Calu3 (cell line): Measurements from ENCODE around the gene DPF3. TPM values are rescaled to one million over a fixed set of nuclear protein-coding genes. Genes with fewer than 3 reads are reported as not detected.

Experiments
- BruUV-seq: library from RNA; stranded (reverse); fragments of 400-500 nt; replicated peaks from 2 replicates; lab custom pipeline; 2021; lab: Mats Ljungman, UMichigan
- CTCF ChIA-PET: fragments of 300-600 bp; sonication (Branson Sonifier 250); formaldehyde crosslinking; loops from one replicate; lab custom pipeline; 2022; ENCODE audit warnings: antibody characterized with exemption; lab: Charles Lee
- DNase-seq: peaks from one replicate; pipeline ENCODE4 v3.0.0; 2022
- H3K27ac Mint-ChIP-seq: one replicate; pipeline ENCODE4 v1.8.0; 2022; ENCODE audit warnings: mixed read lengths; ENCODE audit not compliant: unreplicated experiment
- H3K27me3 Mint-ChIP-seq: one replicate; pipeline ENCODE4 v1.8.0; 2022; ENCODE audit warnings: mixed read lengths; ENCODE audit not compliant: unreplicated experiment
- H3K36me3 Mint-ChIP-seq: one replicate; pipeline ENCODE4 v1.8.0; 2022; ENCODE audit warnings: mild to moderate bottlenecking, moderate library complexity, mixed read lengths; ENCODE audit not compliant: insufficient read depth, unreplicated experiment
- H3K4me1 Mint-ChIP-seq: one replicate; pipeline ENCODE4 v1.8.0; 2022; ENCODE audit warnings: mild to moderate bottlenecking, low read depth, mixed read lengths; ENCODE audit not compliant: unreplicated experiment
- H3K4me3 Mint-ChIP-seq: one replicate; pipeline ENCODE4 v1.8.0; 2022; ENCODE audit warnings: mild to moderate bottlenecking, low read depth, moderate library complexity, mixed read lengths; ENCODE audit not compliant: unreplicated experiment
- H3K9me3 Mint-ChIP-seq: one replicate; pipeline ENCODE4 v1.8.0; 2022; ENCODE audit warnings: low read depth, mixed read lengths; ENCODE audit not compliant: unreplicated experiment
- intact Hi-C: fragments of 100-400 bp; cut with micrococcal nuclease; formaldehyde crosslinking; loops from one replicate; pipeline ENCODE4 v1.10.0; 2022; ENCODE audit not compliant: unreplicated experiment
- total RNA-seq: library from RNA; stranded (reverse); gene quantifications from 2 replicates; pipeline ENCODE4 v1.2.3, GENCODE V29; 2022
- TF ChIP-seq, protein P1 (sequence below): fragments of 200-600 bp; IDR thresholded peaks from one replicate; pipeline ENCODE4 v1.8.0; 2022; ENCODE audit warnings: antibody characterized with exemption; ENCODE audit not compliant: unreplicated experiment

Gene DPF3
- total RNA-seq, 1 experiment from 2014 or later = 9.6 TPM

DNA sequence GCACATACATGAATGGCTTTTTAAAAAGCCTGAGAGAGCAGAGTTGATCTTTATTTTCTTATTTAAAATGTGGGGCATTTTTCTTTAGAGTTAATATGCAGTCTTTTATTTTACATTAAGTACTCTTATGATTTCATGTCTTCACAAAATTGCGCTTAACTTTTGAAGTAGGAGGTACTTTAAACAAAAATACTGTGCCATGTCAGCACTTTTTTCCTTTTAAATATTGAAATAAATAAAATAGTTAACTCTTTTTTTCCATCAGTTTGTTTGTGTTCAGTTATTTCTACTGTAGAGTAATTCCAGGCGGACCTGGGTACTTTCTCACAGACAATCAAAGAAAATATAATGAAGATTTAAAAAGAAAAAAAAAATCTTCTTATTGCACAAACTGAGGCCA lies 231.7 kb downstream of the DPF3 start:
- intact Hi-C loops = loop anchor here (10.0 kb wide), 2 partner anchors 123 to 137 kb away; no protein-coding TSS in a partner anchor
- Mint-ChIP-seq H3K4me3 (no peak overlapping the region), H3K4me1 (peaks cover 33% of the 10 kb centered on the region), H3K27ac (no peak overlapping the region), H3K36me3 (no peaks in the 10 kb centered on the region), H3K9me3 (no peaks in the 10 kb centered on the region), H3K27me3 (no peaks in the 10 kb centered on the region)
- no TSS peak for BruUV-seq
- TF ChIP-seq, protein P1, sequence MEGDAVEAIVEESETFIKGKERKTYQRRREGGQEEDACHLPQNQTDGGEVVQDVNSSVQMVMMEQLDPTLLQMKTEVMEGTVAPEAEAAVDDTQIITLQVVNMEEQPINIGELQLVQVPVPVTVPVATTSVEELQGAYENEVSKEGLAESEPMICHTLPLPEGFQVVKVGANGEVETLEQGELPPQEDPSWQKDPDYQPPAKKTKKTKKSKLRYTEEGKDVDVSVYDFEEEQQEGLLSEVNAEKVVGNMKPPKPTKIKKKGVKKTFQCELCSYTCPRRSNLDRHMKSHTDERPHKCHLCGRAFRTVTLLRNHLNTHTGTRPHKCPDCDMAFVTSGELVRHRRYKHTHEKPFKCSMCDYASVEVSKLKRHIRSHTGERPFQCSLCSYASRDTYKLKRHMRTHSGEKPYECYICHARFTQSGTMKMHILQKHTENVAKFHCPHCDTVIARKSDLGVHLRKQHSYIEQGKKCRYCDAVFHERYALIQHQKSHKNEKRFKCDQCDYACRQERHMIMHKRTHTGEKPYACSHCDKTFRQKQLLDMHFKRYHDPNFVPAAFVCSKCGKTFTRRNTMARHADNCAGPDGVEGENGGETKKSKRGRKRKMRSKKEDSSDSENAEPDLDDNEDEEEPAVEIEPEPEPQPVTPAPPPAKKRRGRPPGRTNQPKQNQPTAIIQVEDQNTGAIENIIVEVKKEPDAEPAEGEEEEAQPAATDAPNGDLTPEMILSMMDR = no peak
- no peak for DNase-seq
- CTCF ChIA-PET = interaction anchor here (0.6 kb wide), 1 partner anchor 260 kb away, joined by 3 read pairs; no protein-coding TSS in a partner anchor

DNA sequence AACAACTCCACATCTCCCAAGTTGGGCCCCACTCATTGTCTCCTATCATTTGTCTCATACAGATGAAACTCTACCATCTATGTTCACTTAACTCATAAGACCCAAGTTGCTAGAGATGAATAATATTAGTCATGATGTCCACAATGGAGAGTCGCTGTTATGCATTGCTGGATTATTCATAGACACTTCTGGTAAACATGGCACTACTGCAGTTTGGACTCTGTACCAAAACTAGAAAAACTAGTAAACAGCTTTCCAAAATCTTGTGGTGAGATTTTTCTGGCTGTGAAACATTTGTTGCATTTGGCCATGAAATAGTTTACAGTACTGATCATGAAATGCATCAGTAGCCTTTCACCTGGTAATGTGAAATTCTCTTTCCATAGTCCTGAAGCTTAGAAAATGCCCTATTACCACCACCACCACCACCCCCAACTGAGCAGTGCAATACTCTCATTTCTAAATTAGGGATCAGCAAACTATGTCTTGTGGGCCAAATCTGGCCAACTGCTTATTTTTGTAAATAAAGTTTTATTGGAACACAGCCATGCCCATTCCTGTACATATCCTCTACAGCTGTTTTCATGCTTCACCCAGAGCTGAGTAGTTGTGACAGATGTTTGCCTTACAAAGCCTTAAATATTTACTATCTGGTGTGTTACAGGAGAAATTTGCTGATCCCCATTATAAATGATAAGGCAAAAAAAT lies 236.5 kb downstream of the DPF3 start:
- Mint-ChIP-seq H3K36me3 (no peaks in the 10 kb centered on the region), H3K4me1 (no peaks in the 10 kb centered on the region), H3K27me3 (no peaks in the 10 kb centered on the region), H3K9me3 (peaks cover 2% of the 10 kb centered on the region), H3K4me3 (no peak overlapping the region), H3K27ac (no peak overlapping the region)
- intact Hi-C loops = no loop called here
- DNase-seq = no peak
- BruUV-seq = no TSS peak
- CTCF ChIA-PET = no interaction called here
- TF ChIP-seq, protein P1 = no peak

DNA sequence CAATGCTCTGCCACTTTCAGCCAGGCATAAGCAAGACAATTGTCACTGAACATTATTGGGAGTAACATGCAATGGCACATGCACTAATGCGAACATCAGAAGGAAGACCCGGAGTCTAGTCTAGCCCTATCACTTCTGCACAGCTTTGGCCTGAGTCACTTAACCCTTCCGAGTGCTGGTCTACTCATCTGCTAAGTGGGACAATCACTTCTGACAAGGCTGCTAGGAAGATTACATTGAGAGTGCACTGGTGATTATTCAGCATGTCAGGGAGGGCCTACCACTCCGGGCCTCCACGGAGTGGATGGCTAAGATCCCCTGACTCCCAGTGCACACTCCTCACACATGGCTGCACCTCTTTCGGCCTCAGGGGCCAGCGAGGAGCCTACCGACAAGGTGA lies 240.9 kb downstream of the DPF3 start:
- TF ChIP-seq, protein P1 = no peak
- intact Hi-C loops = no loop called here
- Mint-ChIP-seq H3K27ac (no peak overlapping the region), H3K4me1 (no peaks in the 10 kb centered on the region), H3K4me3 (no peak overlapping the region), H3K36me3 (no peaks in the 10 kb centered on the region), H3K9me3 (peaks cover 2% of the 10 kb centered on the region), H3K27me3 (no peaks in the 10 kb centered on the region)
- no peak for DNase-seq
- CTCF ChIA-PET = no interaction called here
- no TSS peak for BruUV-seq

DNA sequence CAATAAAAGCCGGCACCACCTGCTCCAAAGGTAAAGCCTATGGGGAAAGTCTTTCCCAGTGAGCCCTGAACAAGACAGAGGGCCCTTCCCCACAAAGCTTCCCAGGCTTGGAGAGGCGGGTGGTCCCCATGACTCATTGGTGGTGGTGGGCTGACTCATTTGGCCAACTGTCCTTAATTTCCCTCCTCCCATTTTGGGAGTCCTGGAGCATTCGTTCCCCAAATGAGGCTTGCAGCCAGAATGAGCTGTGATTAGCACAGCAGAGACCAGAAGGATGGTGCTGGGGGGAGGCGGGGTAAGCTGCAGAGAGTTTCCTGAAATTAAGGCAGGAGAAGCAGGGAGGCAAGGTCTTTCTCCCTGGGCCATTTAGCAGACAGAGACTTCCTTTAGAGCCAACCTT lies 241.7 kb downstream of the DPF3 start:
- TF ChIP-seq, protein P1 = no peak
- no peak for DNase-seq
- H3K4me1 Mint-ChIP-seq = no peaks in the 10 kb centered on the region
- no peaks in the 10 kb centered on the region for H3K27me3 Mint-ChIP-seq
- H3K4me3 Mint-ChIP-seq = no peak overlapping the region
- peaks cover 2% of the 10 kb centered on the region for H3K9me3 Mint-ChIP-seq
- CTCF ChIA-PET = no interaction called here
- no peak overlapping the region for H3K27ac Mint-ChIP-seq
- H3K36me3 Mint-ChIP-seq = no peaks in the 10 kb centered on the region
- no TSS peak for BruUV-seq
- intact Hi-C loops = no loop called here
